K562 (cell line): Measurements from ENCODE around the gene LAMB4. TPM values are rescaled to one million over a fixed set of nuclear protein-coding genes. Genes with fewer than 3 reads are reported as not detected.

Experiments used
- ATAC-seq: fragments of 200-7000 bp; cut with Tn5 transposase; 3 replicates; pipeline ENCODE4 v1.9.1; 2020; ENCODE audit warnings: moderate library complexity
- BruUV-seq: library from RNA; stranded (reverse); fragments of 400-500 nt; replicated peaks from 2 replicates; lab custom pipeline; 2021; lab: Mats Ljungman, UMichigan
- CTCF ChIA-PET: fragments of 300-600 bp; formaldehyde crosslinking; extraction: SDS; loops from one replicate; lab custom pipeline; 2021; ENCODE audit warnings: low intra/inter-chr PET ratio; lab: Yijun Ruan, JAX
- POLR2A ChIA-PET: fragments of 300-600, 350-650 bp; sonication (Branson Sonifier 250); formaldehyde crosslinking; extraction: SDS; loops from one replicate; lab custom pipeline; 2021; ENCODE audit warnings: antibody characterized with exemption, inconsistent platforms; lab: Yijun Ruan, JAX
- DNase-seq, 4 experiments: peaks; one replicate each; pipeline versions ENCODE4 v3.0.0 to v3.0.0-alpha.2; 2011 to 2018; ENCODE audit warnings: low spot score in 3 of 4, mixed read lengths in 3 of 4; ENCODE audit errors: extremely low read depth in 1 of 4
- FAIRE-seq: peaks from 2 replicates; lab custom pipeline; 2011; peaks lifted over from hg19 to GRCh38; lab: Jason Lieb, UNC
- H2AFZ ChIP-seq: 2 replicates; pipeline ENCODE4 v1.6.0; 2011; ENCODE audit warnings: low read depth, low read length, control low read depth, inconsistent platforms
- H3K27ac ChIP-seq: fragments of 200-600 bp; 3 replicates; pipeline ENCODE4 v1.8.0; 2011; ENCODE audit warnings: low read depth, mild to moderate bottlenecking, control low read depth, inconsistent platforms, low read length, moderate library complexity, mixed read lengths; ENCODE audit errors: extremely low read depth
- H3K27me3 ChIP-seq, 2 experiments: fragments of 300-600 bp in 1 of 2; 2 replicates in 1 of 2; 3 replicates in 1 of 2; pipeline versions ENCODE4 v1.6.0 to v1.8.0; 2011; ENCODE audit warnings: inconsistent platforms in 2 of 2, low read length in 2 of 2, mild to moderate bottlenecking in 1 of 2, mixed read lengths in 1 of 2, moderate library complexity in 1 of 2; ENCODE audit not compliant: control insufficient read depth in 2 of 2, insufficient read depth in 2 of 2
- H3K36me3 ChIP-seq: fragments of 300-600 bp; 3 replicates; pipeline ENCODE4 v1.8.0; 2011; ENCODE audit warnings: mild to moderate bottlenecking, low read length, inconsistent platforms; ENCODE audit not compliant: control insufficient read depth, insufficient read depth
- H3K4me1 ChIP-seq, 2 experiments: fragments of 200-600 bp in 1 of 2; replicated peaks in 1 of 2; 2 replicates in 1 of 2; 3 replicates in 1 of 2; pipeline versions ENCODE4 v1.5.1 to v1.8.0; 2011; ENCODE audit warnings: inconsistent platforms in 2 of 2, low read length in 2 of 2, mild to moderate bottlenecking in 1 of 2, mixed read lengths in 1 of 2, moderate library complexity in 1 of 2; ENCODE audit not compliant: control insufficient read depth in 2 of 2, insufficient read depth in 2 of 2
- H3K4me2 ChIP-seq: 2 replicates; pipeline ENCODE4 v1.6.1; 2011; ENCODE audit warnings: low read length, control low read depth, inconsistent platforms, mixed read lengths; ENCODE audit not compliant: insufficient read depth
- H3K4me3 ChIP-seq: fragments of 200-600 bp; sonication (generic), shearing (Covaris generic); 2 replicates; pipeline ENCODE4 v1.5.1; 2016; ENCODE audit warnings: control low read depth, inconsistent platforms
- H3K79me2 ChIP-seq: fragments of 200-600 bp; 3 replicates; pipeline ENCODE4 v1.8.0; 2011; ENCODE audit warnings: low read length, inconsistent platforms; ENCODE audit not compliant: control insufficient read depth, insufficient read depth
- H3K9ac ChIP-seq, 2 experiments: 2 replicates each; pipeline versions ENCODE4 v1.6.0 to v1.6.1; 2011; ENCODE audit warnings: low read depth in 2 of 2, low read length in 2 of 2, control low read depth in 1 of 2, inconsistent platforms in 1 of 2, mild to moderate bottlenecking in 1 of 2, mixed read lengths in 1 of 2; ENCODE audit not compliant: insufficient read depth in 1 of 2
- H3K9me1 ChIP-seq: one replicate; pipeline ENCODE4 v1.6.0; 2011; ENCODE audit warnings: inconsistent platforms, mild to moderate bottlenecking, low read length, moderate library complexity; ENCODE audit not compliant: control insufficient read depth, insufficient read depth
- H3K9me3 ChIP-seq: replicated peaks from 2 replicates; pipeline ENCODE4 v1.5.1; 2011; ENCODE audit warnings: low read depth, low read length, inconsistent platforms; ENCODE audit not compliant: control insufficient read depth, insufficient read depth
- H4K20me1 ChIP-seq: replicated peaks from 2 replicates; pipeline ENCODE4 v1.6.1; 2011; ENCODE audit warnings: low read length, inconsistent platforms, mixed read lengths; ENCODE audit not compliant: control insufficient read depth, insufficient read depth
- BRD9 ChIP-seq: fragments of 450-650 bp; IDR thresholded peaks from 2 replicates; pipeline ENCODE4 v1.6.1; 2018; ENCODE audit warnings: low read depth; ENCODE audit not compliant: partially characterized antibody
- CHD2 ChIP-seq: IDR thresholded peaks from 2 replicates; pipeline ENCODE4 v1.6.1; 2011; ENCODE audit warnings: low read depth, low read length
- DLX4 ChIP-seq: fragments of 250-450 bp; sonication (Bioruptor Pico); IDR thresholded peaks from 2 replicates; pipeline ENCODE4 v1.6.1; 2021; ENCODE audit warnings: mild to moderate bottlenecking
- ERF ChIP-seq: fragments of 450-650 bp; formaldehyde crosslinking; IDR thresholded peaks from 2 replicates; pipeline ENCODE4 v1.4.0; 2020; ENCODE audit warnings: mild to moderate bottlenecking, mixed read lengths
- GTF3C2 ChIP-seq: IDR thresholded peaks from 3 replicates; pipeline ENCODE4 v1.6.1; 2011; ENCODE audit warnings: borderline replicate concordance, mild to moderate bottlenecking, moderate library complexity; ENCODE audit not compliant: insufficient read length; ENCODE audit errors: extremely low read depth
- NFIC ChIP-seq: fragments of 450-650 bp; IDR thresholded peaks from 2 replicates; pipeline ENCODE4 v1.6.1; 2017; ENCODE audit warnings: mild to moderate bottlenecking, inconsistent platforms
- RFX5 ChIP-seq: IDR thresholded peaks from 2 replicates; pipeline ENCODE4 v1.6.1; 2011; ENCODE audit warnings: low read depth, mild to moderate bottlenecking, improper control_type of control experiment, low read length
- RUNX1 ChIP-seq: sonication (generic); IDR thresholded peaks from 2 replicates; pipeline ENCODE4 v1.6.1; 2016; ENCODE audit warnings: antibody characterized with exemption, low read depth
- ZNF347 ChIP-seq: fragments of 450-650 bp; formaldehyde crosslinking; IDR thresholded peaks from 2 replicates; pipeline ENCODE4 v1.4.0; 2020; ENCODE audit warnings: low read depth, mild to moderate bottlenecking, moderate library complexity
- ZNF436 ChIP-seq: fragments of 250-450, 450-650 bp; sonication (Bioruptor Pico); formaldehyde crosslinking; IDR thresholded peaks from 2 replicates; pipeline ENCODE4 v1.7.0; 2020; ENCODE audit warnings: mild to moderate bottlenecking
- ZNF696 ChIP-seq: fragments of 250-450 bp; sonication (Bioruptor Pico); conservative IDR thresholded peaks from 2 replicates; pipeline ENCODE4 v1.4.0; 2020; ENCODE audit warnings: mild to moderate bottlenecking, moderate library complexity
- WGBS: fragments of 100-300 bp; shearing (Covaris generic); methylation state at CpG from one replicate; pipeline ENCODE4 v1.1.6; 2016; ENCODE audit warnings: low coverage, mixed read lengths; ENCODE audit not compliant: insufficient coverage; ENCODE audit errors: missing lambda C conversion rate; 5-methylcytosine and 5-hydroxymethylcytosine counted together
- in situ Hi-C: fragments of 300-500 bp; cut with MboI; formaldehyde crosslinking; loops from 4 replicates; pipeline ENCODE4 v1.15.0; 2018; ENCODE audit warnings: inconsistent platforms, mixed read lengths
- intact Hi-C: fragments of 100-400 bp; cut with micrococcal nuclease; formaldehyde crosslinking; loops from 2 replicates; pipeline ENCODE4 v1.14.2; 2022
- polyA plus RNA-seq, 8 experiments: library from polyadenylated mRNA; depleted of rRNA in 4 of 8; stranded (reverse) in 5 of 8; unstranded in 3 of 8; fragments of >200 nt; fragmentation: Nextera tagmentation in 2 of 8; fragmentation: Illumina TruSeq in 1 of 8; extraction: Ambion mirVana in 2 of 8; extraction: Trizol in 1 of 8; gene quantifications; 2 replicates each; pipeline versions ENCODE4 v1.2.1 to v1.2.3, GENCODE V29; 2011 to 2014; ENCODE audit warnings: inconsistent platforms in 1 of 8, missing spikeins in 1 of 8
- total RNA-seq, 7 experiments: library from RNA; depleted of rRNA in 6 of 7; stranded (reverse); fragments of >200 nt in 6 of 7; fragmentation: Illumina TruSeq in 2 of 7; extraction: Trizol in 2 of 7; gene quantifications; 2 replicates each; pipeline versions ENCODE4 v1.2.1 to v1.2.3, GENCODE V29; 2011 to 2021; ENCODE audit warnings: low replicate concordance in 1 of 7
- TF ChIP-seq, protein P1 (sequence below): fragments of 450-650 bp; IDR thresholded peaks from 2 replicates; pipeline ENCODE4 v1.6.1; 2016

The LAMB4 gene
- total and polyA plus RNA-seq, 9 of the 15 experiments (the other 6 are each of a cell fraction or from before 2014, with no cell fraction given): 0.06 to 0.13 (median 0.07) TPM; not detected in 6

- Histone ChIP-seq H3K27me3 (no peaks in the 10 kb centered on the region), H3K27ac (no peak overlapping the region), H3K4me2 (no peak overlapping the region), H3K9ac (no peak overlapping the region), H3K4me1 (no peaks in the 10 kb centered on the region), H2AFZ (peak overlapping the region; percentile 3; the same call in 1 of the 2 replicates), H3K9me1 (no peaks in the 10 kb centered on the region), H3K9me3 (no peaks in the 10 kb centered on the region), H3K79me2 (no peaks in the 10 kb centered on the region), H3K36me3 (no peaks in the 10 kb centered on the region), H3K4me3 (no peak overlapping the region), H4K20me1 (no peaks in the 10 kb centered on the region)
- CTCF ChIA-PET: no interaction called here
- ATAC-seq (no peak), DNase-seq (no peak), FAIRE-seq (no peak)
- POLR2A ChIA-PET: no interaction called here
- BruUV-seq: no TSS peak
- peak; percentile 77 for TF ChIP-seq NFIC
- no peak for TF ChIP-seq CHD2
- TF ChIP-seq, protein P1, sequence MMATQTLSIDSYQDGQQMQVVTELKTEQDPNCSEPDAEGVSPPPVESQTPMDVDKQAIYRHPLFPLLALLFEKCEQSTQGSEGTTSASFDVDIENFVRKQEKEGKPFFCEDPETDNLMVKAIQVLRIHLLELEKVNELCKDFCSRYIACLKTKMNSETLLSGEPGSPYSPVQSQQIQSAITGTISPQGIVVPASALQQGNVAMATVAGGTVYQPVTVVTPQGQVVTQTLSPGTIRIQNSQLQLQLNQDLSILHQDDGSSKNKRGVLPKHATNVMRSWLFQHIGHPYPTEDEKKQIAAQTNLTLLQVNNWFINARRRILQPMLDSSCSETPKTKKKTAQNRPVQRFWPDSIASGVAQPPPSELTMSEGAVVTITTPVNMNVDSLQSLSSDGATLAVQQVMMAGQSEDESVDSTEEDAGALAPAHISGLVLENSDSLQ: peak; percentile 35; the same call in 1 of the 2 replicates
- no peak for TF ChIP-seq ERF (CRISPR knock-in tag)
- in situ Hi-C loops (no loop called here), intact Hi-C loops (no loop called here)
- WGBS: 29% methylated on average over 6 of the region's 6 CpGs
Measured at GRCh38 chr7:108046952-108047506, 83.1 kb downstream of the LAMB4 start.

DNA sequence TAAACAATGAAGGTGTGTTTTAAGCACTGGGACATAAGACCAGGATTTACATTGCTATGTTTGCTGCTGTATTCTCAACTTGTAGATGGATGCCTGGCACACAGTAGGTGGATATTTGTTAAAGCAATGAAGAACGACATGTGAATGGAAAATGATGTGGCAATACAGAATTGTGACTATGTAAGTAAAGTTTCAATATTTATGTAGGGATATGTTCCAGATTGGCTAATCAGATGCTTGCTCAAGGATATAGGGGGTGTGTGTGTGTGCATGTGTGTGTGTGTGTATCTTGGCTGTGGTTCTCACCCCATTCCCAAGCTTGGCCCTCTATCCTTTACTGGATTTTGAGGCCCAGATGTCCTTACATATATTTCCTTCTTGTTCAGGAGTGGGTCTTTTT lies 84.5 kb downstream of the LAMB4 start:
- in situ Hi-C loops (no loop called here), intact Hi-C loops (no loop called here)
- Histone ChIP-seq H3K4me3 (no peak overlapping the region), H3K9me1 (no peaks in the 10 kb centered on the region), H3K4me2 (no peak overlapping the region), H4K20me1 (no peaks in the 10 kb centered on the region), H3K36me3 (no peaks in the 10 kb centered on the region), H3K9me3 (no peaks in the 10 kb centered on the region), H3K27me3 (no peaks in the 10 kb centered on the region), H3K79me2 (no peaks in the 10 kb centered on the region), H3K9ac (no peak overlapping the region), H3K4me1 (no peaks in the 10 kb centered on the region), H2AFZ (0 out of 2 replicates have a peak overlapping the region, but pooled peaks have one; percentile 7), H3K27ac (no peak overlapping the region)
- BruUV-seq: no TSS peak
- ChIA-PET CTCF (no interaction called here), POLR2A (no interaction called here)
- TF ChIP-seq RFX5 (no peak), RUNX1 (no peak), ZNF347 (CRISPR knock-in tag) (no peak), BRD9 (no peak), DLX4 (CRISPR knock-in tag) (no peak), GTF3C2 (no peak), ZNF436 (CRISPR knock-in tag) (no peak), ZNF696 (no peak)
- DNase-seq (no peak), ATAC-seq (no peak), FAIRE-seq (no peak)
- 21% methylated on average over 1 of the region's 1 CpG for WGBS
